GM19025 (cell line): Measurements from ENCODE around the gene PDLIM3.

Source experiments
- ATAC-seq: cut with Tn5 transposase; IDR thresholded peaks from one replicate; pipeline ENCODE4 v1.9.1; 2021; ENCODE audit warnings: mild to moderate bottlenecking, low read depth, moderate library complexity; ENCODE audit not compliant: unreplicated experiment

Gene PDLIM3

DNA sequence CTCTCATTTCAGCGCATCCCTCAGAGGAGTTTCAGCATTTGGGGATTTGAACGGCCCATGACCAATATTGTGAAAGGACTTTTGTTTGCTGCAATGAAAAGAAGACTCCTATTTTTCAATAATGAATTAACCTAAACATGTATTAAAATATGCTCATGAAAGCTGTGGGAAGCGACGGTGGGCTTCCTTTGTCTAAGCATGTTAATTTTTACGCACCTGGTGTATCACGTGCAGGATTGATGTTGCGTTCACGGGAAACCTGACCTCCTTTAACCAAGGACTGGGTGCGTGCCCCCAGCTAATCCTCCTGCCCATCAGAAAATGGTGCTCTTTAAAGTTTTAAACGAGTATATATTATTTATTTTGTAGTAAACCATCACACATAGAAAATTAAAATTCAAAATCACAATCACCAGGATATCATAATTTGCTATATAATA lies 63.2 kb downstream of the PDLIM3 start:
- no peak for ATAC-seq

DNA sequence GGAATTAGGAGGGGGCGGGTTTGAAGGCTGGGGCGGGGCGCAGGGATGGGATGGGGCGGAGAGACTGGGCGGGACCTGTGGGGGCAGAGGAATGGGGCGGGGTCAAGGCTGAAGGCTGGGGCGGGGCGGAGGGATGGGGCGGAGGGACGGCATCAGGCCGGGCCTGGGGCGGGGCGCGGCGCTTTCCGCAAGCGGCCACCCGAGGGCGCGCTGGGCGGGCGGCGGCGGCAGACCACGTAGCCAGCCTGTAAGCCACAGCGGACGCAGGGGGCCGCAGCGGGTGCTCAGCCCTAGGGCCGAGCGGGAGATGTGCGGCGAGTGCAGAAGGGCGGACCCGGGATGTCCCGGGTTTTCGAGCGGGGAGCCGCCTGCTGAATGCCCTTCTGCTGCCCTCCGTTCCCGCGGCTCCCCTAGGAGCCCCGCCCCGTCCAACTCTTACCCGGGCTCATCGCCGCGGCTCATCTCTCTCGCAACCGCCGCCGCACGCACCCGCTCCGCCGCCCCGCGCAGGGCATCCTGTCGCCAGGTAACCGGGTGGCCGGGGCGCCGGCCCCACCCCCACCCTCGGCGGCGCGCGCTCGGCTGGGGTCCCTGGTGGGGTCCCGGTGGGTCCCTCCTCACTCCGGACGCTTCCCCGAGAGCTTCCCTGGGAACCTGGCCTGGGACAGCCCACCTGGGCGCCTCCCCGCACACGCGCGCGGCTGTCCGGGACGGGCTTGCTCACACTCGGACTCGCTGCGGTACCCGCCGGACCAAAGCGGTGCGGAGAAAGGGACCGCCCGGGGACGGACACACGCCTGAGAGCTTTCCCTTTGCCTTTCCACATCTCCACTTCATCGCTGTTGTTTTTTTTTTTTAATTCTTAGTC lies 63.8 kb downstream of the PDLIM3 start, which contains the start of gene CCDC110:
Gene CCDC110, minus strand, starts transcription at position 499 of the 868 bp plus-strand sequence. Its CDS starts 50 bp downstream, at position 449.
- ATAC-seq: peak; percentile 91

DNA sequence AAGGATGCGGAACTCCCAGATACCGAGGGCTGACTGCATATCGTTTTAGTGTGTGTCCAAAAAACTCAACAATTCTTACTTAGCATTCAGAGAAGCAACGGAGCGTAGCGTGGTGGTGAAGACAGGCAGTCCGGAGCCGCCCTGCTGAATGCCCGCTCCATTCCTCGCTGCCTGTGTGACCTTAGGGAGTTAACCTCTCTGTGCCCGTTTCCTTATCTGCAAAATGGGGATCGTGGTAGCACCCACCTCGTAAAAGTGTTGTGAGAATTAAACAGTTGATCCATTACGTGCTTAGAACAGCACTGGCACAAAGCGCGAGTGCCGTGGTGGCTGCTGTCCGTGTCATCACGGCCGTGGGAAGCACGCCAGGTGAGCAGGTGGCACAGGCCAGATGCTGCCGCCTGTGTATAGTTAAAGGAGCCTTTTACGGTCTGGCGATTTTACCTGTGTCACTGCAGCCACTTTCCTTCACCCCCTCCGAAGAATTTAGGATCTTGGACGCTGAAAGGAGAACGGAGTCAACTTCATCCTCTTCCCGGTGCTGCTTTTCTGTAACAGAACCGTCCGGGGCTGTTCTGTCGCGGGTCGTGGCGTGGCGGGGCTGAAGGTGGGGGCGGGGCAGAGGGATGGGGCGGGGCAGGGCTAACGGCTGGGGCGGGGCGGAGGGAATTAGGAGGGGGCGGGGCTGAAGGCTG lies 64.7 kb downstream of the PDLIM3 start:
- no peak for ATAC-seq

DNA sequence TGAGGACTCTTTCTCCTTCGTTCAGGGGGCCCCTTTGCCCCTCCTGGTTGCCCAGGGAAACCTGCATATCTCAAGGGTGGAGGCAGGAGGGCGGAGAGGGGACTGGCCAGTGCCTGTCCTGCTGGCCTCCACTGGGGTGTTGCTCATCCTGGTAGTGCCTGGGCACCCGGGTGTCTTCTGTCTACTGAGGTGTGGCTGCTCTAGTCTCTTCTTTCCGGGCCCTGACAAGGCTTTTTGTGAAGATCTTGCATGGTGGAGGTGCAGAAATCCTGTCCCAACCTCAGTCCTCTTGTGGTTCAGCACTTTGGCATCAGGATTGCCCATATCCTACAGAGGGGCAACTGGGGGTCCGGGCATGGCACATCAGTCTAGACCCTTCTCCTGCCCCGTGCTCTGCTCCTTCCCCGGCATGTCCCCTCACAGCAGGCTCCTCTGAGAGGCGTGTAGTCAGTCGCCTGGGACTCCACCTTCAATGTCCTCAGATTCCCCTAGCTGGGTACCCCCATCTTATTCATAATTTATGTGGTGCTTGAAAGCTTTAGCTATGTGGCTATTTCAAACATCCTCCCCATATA lies 65.6 kb downstream of the PDLIM3 start:
- no peak for ATAC-seq

DNA sequence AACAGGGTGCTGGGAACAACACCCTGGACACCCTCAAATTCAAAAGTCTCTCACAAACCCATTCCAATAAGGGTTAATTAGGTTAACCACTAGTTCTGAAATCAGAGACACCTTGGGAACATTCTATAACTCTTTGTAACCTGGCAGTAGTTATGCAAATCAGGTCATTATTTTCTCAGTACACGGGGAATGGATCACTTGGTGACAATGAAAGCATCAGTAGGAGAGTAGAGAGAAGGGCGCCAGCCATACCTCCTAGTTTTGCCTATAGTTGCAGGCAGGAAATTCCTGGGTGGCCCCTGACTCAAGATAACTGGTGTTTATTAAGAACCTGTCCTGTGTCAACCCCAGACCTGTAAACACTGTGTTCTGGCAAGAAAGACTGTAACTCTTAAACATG lies 66.3 kb downstream of the PDLIM3 start:
- ATAC-seq: no peak

DNA sequence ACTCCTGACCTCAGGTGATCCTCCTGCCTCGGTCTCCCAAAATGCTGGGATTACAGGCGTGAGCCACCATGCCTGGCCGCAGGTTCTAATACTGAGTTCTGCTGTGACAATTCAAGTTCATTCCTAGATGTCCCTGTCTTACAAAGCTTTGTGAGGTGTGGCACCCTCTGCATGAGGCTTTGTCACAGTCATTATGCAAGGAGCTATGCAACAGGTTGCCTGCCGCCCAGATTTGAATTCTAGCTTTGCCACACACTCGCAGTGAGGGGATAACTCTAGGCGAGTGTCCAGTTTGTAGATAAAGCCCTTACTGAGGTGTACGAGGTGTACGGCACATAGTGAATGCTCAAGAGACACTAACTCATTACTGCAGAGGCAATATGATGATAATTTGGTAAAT lies 67.3 kb downstream of the PDLIM3 start:
- ATAC-seq: no peak

DNA sequence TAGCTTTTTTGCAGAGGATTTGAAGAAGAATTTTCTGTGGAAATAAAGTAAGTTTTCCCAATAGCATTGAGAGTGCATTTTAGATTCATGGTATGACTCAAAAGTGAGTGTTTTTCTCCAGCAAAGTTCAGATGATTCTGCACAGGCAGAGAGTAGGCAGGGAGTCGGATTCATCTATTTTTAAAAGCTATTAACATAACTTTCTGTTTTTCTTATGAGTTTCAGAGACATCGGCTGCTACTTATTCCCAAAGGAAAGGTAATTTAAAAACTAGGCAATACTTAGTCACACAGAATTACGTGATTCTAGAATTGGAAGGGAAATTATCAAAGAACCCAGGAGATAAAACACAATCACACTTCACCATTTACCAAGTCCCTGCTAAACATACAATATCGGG lies 68.2 kb downstream of the PDLIM3 start:
- ATAC-seq: no peak

DNA sequence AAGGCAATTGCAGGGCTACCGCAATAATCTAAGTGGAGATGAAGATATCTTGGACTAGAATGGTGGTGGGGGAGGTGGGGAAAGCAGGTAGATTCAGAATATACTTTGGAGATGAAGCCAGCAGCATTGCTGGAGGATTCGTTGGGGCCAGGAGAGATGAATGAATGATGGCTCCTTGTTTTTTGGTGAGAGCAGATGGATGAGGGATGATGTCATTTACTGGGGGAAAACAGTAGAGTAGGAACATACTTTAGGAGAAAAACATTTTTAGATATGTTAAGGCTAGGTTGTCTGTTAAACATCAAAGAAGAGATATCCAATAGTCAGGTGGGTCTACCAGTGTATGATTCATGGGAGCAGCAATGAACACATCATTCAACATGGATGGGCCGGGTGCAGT lies 69.6 kb downstream of the PDLIM3 start:
- no peak for ATAC-seq

DNA sequence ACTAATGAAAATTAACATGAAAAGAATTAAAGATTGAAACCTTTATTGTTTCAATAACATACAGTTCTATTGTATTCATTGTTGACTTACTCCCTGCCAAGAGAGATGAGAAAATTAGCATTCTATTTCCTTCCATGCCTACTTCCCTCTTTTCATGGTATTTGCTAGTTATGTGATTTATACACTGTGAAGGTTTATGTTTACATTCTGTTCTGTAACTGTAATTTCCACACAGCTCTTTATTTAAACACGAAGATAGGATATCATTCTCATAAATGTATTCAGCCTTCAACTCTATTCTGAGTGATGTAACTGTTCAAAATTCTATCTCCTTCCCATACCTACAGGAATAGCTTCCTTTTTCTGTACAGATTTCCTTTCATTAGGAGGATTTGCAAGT lies 70.4 kb downstream of the PDLIM3 start:
- no peak for ATAC-seq

DNA sequence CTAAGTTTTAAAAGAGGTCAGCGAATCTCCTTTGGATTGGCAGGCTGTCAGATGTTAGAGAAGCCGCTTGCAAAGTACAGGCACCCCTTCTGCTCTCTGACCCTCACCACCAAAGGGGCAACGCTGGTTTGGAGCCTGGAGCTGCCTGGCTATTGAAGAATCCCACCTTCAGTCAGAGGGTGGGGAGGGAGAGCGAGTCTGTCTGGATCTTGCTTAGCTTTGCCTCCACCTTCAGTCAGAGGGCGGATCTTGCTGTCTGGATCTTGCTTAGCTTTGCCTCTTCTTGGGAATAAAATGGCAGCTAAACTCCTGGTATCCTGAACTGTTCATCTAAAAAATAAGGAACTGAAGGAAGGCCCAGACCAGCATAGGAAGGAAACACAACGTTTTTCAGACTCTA lies 71.1 kb downstream of the PDLIM3 start:
- ATAC-seq: no peak

DNA sequence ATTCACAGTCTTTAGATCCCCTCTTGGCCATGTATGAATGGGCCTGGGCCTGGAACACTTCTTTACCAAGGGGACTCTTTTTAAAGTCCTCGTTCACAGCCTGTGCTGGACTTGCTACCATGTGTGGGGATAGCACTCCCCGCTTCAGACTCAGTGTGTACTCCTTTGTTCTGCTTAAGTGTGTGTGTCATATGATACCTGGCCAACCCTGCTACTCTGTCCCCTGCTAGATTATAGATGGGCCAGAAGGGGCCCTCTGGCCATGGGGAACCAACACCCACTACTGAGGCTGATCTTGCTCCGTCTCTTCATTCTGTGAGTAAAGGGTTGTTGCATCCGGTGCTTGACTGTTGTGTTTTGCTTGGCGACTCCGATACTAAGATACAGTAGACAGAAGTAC lies 71.8 kb downstream of the PDLIM3 start:
- ATAC-seq: no peak

DNA sequence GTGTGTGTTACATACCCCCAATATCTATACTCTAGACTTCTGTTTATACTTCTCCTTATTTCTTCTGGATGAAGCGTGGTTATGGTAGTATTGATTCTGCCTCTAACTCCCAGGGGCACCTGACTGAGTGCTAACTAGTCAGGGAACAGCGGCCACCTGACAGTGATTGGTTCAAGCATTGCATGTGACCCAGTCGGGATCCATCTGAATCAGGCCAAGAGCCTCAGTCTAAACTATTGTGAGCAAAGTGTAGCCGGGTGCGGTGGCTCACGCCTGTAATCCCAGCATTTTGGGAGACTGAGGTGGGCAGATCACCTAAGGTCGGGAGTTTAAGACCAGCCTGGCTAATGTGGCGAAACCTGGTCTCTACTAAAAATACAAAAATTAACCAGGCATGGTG lies 73.7 kb downstream of the PDLIM3 start:
- no peak for ATAC-seq

DNA sequence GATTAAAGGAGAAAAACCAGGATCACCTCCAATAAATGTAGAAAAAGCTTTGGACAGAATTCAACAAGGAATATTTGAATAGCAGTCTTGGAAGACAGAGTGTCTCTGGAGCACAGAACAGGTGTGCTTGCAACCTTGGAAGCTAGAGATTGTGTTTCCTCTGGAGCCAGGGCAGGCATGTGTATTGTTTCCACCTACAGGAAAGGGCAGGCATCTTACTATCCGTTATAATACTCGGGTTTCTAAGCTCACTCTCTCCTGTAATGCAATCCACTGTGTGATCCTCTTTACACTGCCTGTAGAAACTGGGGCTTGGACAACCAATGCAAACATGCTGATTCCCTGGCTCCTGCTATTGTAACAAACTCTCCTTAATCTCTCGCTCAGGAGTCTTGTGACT lies 78.2 kb downstream of the PDLIM3 start:
- ATAC-seq: no peak

DNA sequence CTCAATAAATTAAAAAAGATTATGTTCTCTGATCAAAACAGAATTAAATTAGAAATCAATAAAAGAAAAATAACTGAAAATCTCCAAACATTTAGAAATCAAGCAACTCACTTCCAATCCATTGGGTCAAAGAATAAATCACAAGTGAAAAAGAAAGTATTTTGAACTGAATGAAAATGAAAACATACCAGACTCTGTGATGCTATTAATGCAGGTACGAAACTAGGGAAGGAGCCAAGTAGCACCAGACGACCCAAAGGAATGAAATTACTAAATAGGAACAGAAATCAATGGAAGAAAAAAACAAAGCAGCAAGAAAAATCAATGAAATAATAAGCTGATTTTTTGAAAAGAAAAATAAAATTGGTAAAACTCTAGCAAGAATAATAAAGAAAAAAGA lies 79.2 kb downstream of the PDLIM3 start:
- ATAC-seq: no peak
